A673 (cell line): ENCODE data around the gene TMPRSS11A. TPM values are rescaled to one million over a fixed set of nuclear protein-coding genes. Genes with fewer than 3 reads are reported as not detected.

Experiments
- BruUV-seq: library from RNA; stranded (reverse); fragments of 400-500 nt; replicated peaks from 2 replicates; lab custom pipeline; 2021; lab: Mats Ljungman, UMichigan
- CTCF ChIA-PET: fragments of 300-600 bp; sonication (Branson Sonifier 250); formaldehyde crosslinking; loops from one replicate; lab custom pipeline; 2022; ENCODE audit warnings: antibody characterized with exemption; lab: Charles Lee
- POLR2A ChIA-PET: fragments of 300-600 bp; sonication (Branson Sonifier 250); formaldehyde crosslinking; loops from one replicate; lab custom pipeline; 2022; ENCODE audit warnings: antibody characterized with exemption; ENCODE audit not compliant: low non-redundant PET; lab: Charles Lee
- DNase-seq: peaks from one replicate; pipeline ENCODE4 v3.0.0-alpha.2; 2015; ENCODE audit warnings: low spot score
- H3K27ac ChIP-seq: fragments of 200-600 bp; sonication (generic); 2 replicates; pipeline ENCODE4 v1.5.1; 2016; ENCODE audit warnings: mixed run types, low read depth, mild to moderate bottlenecking, mixed read lengths, antibody characterized with exemption, low read length; ENCODE audit not compliant: poor library complexity, severe bottlenecking
- H3K27me3 ChIP-seq: fragments of 200-600 bp; sonication (generic); replicated peaks from 2 replicates; pipeline ENCODE4 v1.6.1; 2017; ENCODE audit warnings: mixed run types, low read depth, mild to moderate bottlenecking, mixed read lengths, antibody characterized with exemption, low read length; ENCODE audit not compliant: insufficient read depth, poor library complexity
- H3K36me3 ChIP-seq: fragments of 200-600 bp; sonication (generic); 2 replicates; pipeline ENCODE4 v1.6.1; 2016; ENCODE audit warnings: mixed run types, mild to moderate bottlenecking, mixed read lengths, antibody characterized with exemption, low read length; ENCODE audit not compliant: insufficient read depth, poor library complexity, severe bottlenecking
- H3K4me1 ChIP-seq: fragments of 200-600 bp; sonication (generic); 2 replicates; pipeline ENCODE4 v1.6.1; 2017; ENCODE audit warnings: mixed run types, mild to moderate bottlenecking, mixed read lengths, antibody characterized with exemption, low read length; ENCODE audit not compliant: insufficient read depth, poor library complexity, severe bottlenecking
- H3K4me3 ChIP-seq: fragments of 200-600 bp; sonication (generic); 2 replicates; pipeline ENCODE4 v1.5.1; 2016; ENCODE audit warnings: low read depth, mixed run types, mild to moderate bottlenecking, mixed read lengths, low read length; ENCODE audit not compliant: poor library complexity, severe bottlenecking
- H3K9me3 ChIP-seq: fragments of 200-600 bp; sonication (generic); 2 replicates; pipeline ENCODE4 v1.6.1; 2016; ENCODE audit warnings: mixed run types, low read depth, mild to moderate bottlenecking, mixed read lengths, antibody characterized with exemption, low read length; ENCODE audit not compliant: poor library complexity, severe bottlenecking
- EZH2 ChIP-seq: fragments of 200-600 bp; sonication (generic); IDR thresholded peaks from 2 replicates; pipeline ENCODE4 v1.6.1; 2017; ENCODE audit warnings: borderline replicate concordance, low read depth, mild to moderate bottlenecking, mixed read lengths, antibody characterized with exemption, low read length; ENCODE audit not compliant: poor library complexity, severe bottlenecking
- intact Hi-C: fragments of 100-400 bp; cut with micrococcal nuclease; formaldehyde crosslinking; loops from one replicate; pipeline ENCODE4 v1.10.0; 2022; ENCODE audit not compliant: unreplicated experiment
- total RNA-seq: library from RNA; stranded (reverse); gene quantifications from 2 replicates; pipeline ENCODE4 v1.2.3, GENCODE V29; 2021
- TF ChIP-seq, protein P1 (sequence below): fragments of 300-800, 200-600 bp; sonication (generic); conservative IDR thresholded peaks from 2 replicates; pipeline ENCODE4 v1.5.1; 2017; ENCODE audit warnings: low read depth, mild to moderate bottlenecking, antibody characterized with exemption, low read length, moderate library complexity, mixed read lengths

Gene TMPRSS11A
- total RNA-seq, 1 experiment from 2014 or later, result not detected

- ChIA-PET CTCF (no interaction called here), POLR2A (no interaction called here)
- DNase-seq, result no peak
- TF ChIP-seq, protein P1, sequence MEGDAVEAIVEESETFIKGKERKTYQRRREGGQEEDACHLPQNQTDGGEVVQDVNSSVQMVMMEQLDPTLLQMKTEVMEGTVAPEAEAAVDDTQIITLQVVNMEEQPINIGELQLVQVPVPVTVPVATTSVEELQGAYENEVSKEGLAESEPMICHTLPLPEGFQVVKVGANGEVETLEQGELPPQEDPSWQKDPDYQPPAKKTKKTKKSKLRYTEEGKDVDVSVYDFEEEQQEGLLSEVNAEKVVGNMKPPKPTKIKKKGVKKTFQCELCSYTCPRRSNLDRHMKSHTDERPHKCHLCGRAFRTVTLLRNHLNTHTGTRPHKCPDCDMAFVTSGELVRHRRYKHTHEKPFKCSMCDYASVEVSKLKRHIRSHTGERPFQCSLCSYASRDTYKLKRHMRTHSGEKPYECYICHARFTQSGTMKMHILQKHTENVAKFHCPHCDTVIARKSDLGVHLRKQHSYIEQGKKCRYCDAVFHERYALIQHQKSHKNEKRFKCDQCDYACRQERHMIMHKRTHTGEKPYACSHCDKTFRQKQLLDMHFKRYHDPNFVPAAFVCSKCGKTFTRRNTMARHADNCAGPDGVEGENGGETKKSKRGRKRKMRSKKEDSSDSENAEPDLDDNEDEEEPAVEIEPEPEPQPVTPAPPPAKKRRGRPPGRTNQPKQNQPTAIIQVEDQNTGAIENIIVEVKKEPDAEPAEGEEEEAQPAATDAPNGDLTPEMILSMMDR, result no peak
- no peak for TF ChIP-seq EZH2
- Histone ChIP-seq H3K27ac (no peak overlapping the region), H3K4me3 (no peak overlapping the region), H3K27me3 (no peaks in the 10 kb centered on the region), H3K4me1 (no peaks in the 10 kb centered on the region), H3K36me3 (no peaks in the 10 kb centered on the region), H3K9me3 (no peaks in the 10 kb centered on the region)
- no TSS peak for BruUV-seq
- intact Hi-C loops, result no loop called here
These were observed 101.8 kb downstream of the TMPRSS11A start for GRCh38 chr4:67861513-67861912.

Other genes with a start within 250 kb of the TMPRSS11A start
- not detected in 2 replicates for gene GNRHR, start 209.1 kb downstream of the TMPRSS11A start, total RNA-seq
- not detected in 2 replicates for gene TMPRSS11D, start 79.5 kb downstream of the TMPRSS11A start, total RNA-seq
- gene TMPRSS11F, start 166.4 kb upstream of the TMPRSS11A start, total RNA-seq, result not detected in 2 replicates